ENCODE results near the gene TMEM232.

DNA sequence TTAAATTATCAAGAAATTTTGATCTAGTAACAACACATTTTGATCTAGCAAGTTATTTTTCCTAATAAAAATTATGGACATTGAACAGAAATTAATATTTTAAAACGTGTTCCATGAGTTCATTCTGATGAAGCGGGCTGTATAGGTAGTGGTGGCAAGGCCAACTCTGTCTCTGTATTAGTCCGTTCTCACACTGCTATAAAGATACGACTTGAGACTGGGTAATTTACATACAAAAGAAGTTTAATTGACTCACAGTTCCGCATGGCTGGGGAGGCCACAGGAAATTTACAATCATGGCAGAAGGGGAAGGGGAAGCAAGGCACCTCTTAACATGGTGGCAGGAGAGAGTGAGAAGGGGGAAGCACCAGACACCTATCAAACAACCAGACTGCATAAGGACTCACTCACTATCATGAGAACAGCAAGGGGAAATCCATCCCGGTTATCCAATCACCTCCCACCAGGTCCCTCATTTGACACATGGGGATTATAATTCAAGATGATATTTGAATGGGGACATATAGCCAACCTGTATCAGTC is 61.2 kb downstream of the TMEM232 start:
- no peak for TF ChIP-seq POLR2A (IDR thresholded peaks at IDR 0.05; ENCODE audit: low read depth, low read length)
- no peak for TF ChIP-seq POLR2AphosphoS5 (IDR thresholded peaks at IDR 0.05; ENCODE audit: low read depth, low read length)
- TF ChIP-seq TAF1 (IDR thresholded peaks at IDR 0.05; ENCODE audit: low read depth, low read length), result no peak
